ENCODE data around the gene EFEMP1. TPM values are rescaled to one million over a fixed set of nuclear protein-coding genes. Genes with fewer than 3 reads are reported as not detected.

The EFEMP1 gene
- total and polyA plus RNA-seq, 9 of the 15 experiments (the other 6 are each of a cell fraction or from before 2014, with no cell fraction given), result 0.05 to 6.2 (median 0.22) TPM

DNA sequence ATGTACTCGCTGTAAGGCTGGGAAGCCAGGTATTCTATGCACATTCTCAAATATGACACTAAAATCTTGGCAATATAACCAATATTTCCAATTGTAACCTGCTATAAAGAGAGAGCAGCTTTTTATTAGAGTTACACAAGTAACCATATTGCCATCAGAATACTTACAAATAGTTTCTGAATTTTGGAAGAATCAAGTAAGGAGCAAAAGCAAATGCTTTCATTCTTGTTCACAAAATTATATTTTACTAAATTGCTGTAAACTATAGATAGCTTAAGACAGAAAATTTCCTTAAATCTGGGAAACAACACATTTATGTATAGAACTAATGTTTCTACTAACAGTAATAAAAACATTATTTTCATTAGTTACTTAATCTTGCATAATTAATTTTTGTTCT lies 77.2 kb downstream of the EFEMP1 start (continued):
- TF ChIP-seq SRSF3 (IDR thresholded peaks at IDR 0.05; ENCODE audit: insufficient read depth, low read length) (no peak), ESRRA (IDR thresholded peaks at IDR 0.05; ENCODE audit: borderline replicate concordance, low read depth) (no peak), ZC3H4 (CRISPR knock-in tag; IDR thresholded peaks at IDR 0.05; ENCODE audit: borderline replicate concordance) (no peak), GTF2E2 (tag; IDR thresholded peaks at IDR 0.05) (no peak), NFIC (IDR thresholded peaks at IDR 0.05) (no peak), ETV5 (CRISPR knock-in tag; IDR thresholded peaks at IDR 0.05; ENCODE audit: low read depth) (no peak)

DNA sequence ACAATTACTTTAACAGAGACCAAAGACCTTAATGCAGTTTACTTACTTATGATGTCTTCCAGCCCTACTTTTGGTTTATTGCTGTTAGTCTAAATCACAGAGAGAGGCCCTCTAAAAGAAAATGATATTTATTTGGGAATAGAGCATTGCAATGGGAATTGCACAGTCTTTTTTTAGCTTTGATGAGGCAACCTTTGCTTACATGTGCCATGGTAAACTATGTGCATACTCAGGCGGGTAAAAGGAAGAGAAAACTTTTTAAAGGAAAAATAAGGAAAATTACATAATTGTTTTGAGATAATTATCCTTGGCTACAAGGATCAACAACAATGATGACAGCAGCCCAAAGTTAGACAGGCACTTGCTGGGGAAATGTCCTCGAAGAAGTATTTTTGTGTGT lies 78.6 kb downstream of the EFEMP1 start:
- Histone ChIP-seq H3K9me1 (ENCODE audit: control insufficient read depth, insufficient read depth, low read length) (no peaks in the 10 kb centered on the region), H3K27me3 (ENCODE audit: control insufficient read depth in 2 of 2, insufficient read depth in 2 of 2, low read length in 2 of 2) (no peaks in the 10 kb centered on the region), H3K4me2 (ENCODE audit: insufficient read depth, low read length) (no peak overlapping the region), H3K36me3 (ENCODE audit: control insufficient read depth, insufficient read depth, low read length) (no peaks in the 10 kb centered on the region), H4K20me1 (replicated peaks; ENCODE audit: control insufficient read depth, insufficient read depth, low read length) (no peaks in the 10 kb centered on the region), H3K27ac (ENCODE audit: extremely low read depth, low read depth, low read length) (no peak overlapping the region), H2AFZ (ENCODE audit: low read depth, low read length) (no peak overlapping the region), H3K4me1 (replicated peaks in 1 of 2; ENCODE audit: control insufficient read depth in 2 of 2, insufficient read depth in 2 of 2, low read length in 2 of 2) (peaks cover 0 to 6% of the 10 kb centered on the region in 2 experiments; a peak in 1 of 5 replicates), H3K9ac (ENCODE audit: insufficient read depth in 1 of 2, low read depth in 2 of 2, low read length in 2 of 2) (no peak overlapping the region), H3K79me2 (ENCODE audit: control insufficient read depth, insufficient read depth, low read length) (no peaks in the 10 kb centered on the region), H3K4me3 (no peak overlapping the region), H3K9me3 (replicated peaks; ENCODE audit: control insufficient read depth, insufficient read depth, low read depth, low read length) (no peaks in the 10 kb centered on the region)
- WGBS (ENCODE audit: insufficient coverage, low coverage, missing lambda C conversion rate), result 10% methylated on average over 2 of the region's 2 CpGs
- intact Hi-C loops (cut with micrococcal nuclease), result no loop called here
- no peak for ATAC-seq
- CTCF ChIA-PET (ENCODE audit: low intra/inter-chr PET ratio), result no interaction called here
- no peak for DNase-seq (ENCODE audit: extremely low read depth in 1 of 4, low spot score in 3 of 4)
- no TSS peak for BruUV-seq (replicated peaks)
- no peak for FAIRE-seq
- in situ Hi-C loops (cut with MboI), result no loop called here
- POLR2A ChIA-PET, result interaction anchor here (0.6 kb wide), 1 partner anchor 10 kb away, joined by 4 read pairs; no protein-coding TSS in a partner anchor
- no peak for TF ChIP-seq FOSL1 (tag; conservative IDR thresholded peaks at IDR 0.05)
- TF ChIP-seq, protein P1, sequence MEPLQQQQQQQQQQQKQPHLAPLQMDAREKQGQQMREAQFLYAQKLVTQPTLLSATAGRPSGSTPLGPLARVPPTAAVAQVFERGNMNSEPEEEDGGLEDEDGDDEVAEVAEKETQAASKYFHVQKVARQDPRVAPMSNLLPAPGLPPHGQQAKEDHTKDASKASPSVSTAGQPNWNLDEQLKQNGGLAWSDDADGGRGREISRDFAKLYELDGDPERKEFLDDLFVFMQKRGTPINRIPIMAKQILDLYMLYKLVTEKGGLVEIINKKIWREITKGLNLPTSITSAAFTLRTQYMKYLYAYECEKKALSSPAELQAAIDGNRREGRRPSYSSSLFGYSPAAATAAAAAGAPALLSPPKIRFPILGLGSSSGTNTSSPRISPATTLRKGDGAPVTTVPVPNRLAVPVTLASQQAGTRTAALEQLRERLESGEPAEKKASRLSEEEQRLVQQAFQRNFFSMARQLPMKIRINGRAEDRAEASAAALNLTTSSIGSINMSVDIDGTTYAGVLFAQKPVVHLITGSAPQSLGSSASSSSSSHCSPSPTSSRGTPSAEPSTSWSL (CRISPR knock-in tag; IDR thresholded peaks at IDR 0.05; ENCODE audit: borderline replicate concordance), result no peak
- TF ChIP-seq, protein P2, sequence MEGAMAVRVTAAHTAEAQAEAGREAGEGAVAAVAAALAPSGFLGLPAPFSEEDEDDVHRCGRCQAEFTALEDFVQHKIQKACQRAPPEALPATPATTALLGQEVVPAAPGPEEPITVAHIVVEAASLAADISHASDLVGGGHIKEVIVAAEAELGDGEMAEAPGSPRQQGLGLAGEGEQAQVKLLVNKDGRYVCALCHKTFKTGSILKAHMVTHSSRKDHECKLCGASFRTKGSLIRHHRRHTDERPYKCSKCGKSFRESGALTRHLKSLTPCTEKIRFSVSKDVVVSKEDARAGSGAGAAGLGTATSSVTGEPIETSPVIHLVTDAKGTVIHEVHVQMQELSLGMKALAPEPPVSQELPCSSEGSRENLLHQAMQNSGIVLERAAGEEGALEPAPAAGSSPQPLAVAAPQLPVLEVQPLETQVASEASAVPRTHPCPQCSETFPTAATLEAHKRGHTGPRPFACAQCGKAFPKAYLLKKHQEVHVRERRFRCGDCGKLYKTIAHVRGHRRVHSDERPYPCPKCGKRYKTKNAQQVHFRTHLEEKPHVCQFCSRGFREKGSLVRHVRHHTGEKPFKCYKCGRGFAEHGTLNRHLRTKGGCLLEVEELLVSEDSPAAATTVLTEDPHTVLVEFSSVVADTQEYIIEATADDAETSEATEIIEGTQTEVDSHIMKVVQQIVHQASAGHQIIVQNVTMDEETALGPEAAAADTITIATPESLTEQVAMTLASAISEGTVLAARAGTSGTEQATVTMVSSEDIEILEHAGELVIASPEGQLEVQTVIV (CRISPR knock-in tag; IDR thresholded peaks at IDR 0.05; ENCODE audit: borderline replicate concordance), result no peak
- TF ChIP-seq TAL1 (IDR thresholded peaks at IDR 0.05), result no peak
- TF ChIP-seq U2AF2 (optimal IDR thresholded peaks at IDR 0.05; ENCODE audit: low read depth, low read length), result no peak
- no peak for TF ChIP-seq ZNF444 (CRISPR knock-in tag; IDR thresholded peaks at IDR 0.05)
- no peak for TF ChIP-seq MIER1 (IDR thresholded peaks at IDR 0.05; ENCODE audit: low read depth)
- no peak for TF ChIP-seq SMARCA4 (IDR thresholded peaks at IDR 0.05)
- TF ChIP-seq DMBX1 (CRISPR knock-in tag; IDR thresholded peaks at IDR 0.05; ENCODE audit: borderline replicate concordance), result no peak
- no peak for TF ChIP-seq KLF1 (tag; IDR thresholded peaks at IDR 0.05)
- TF ChIP-seq, protein P3, sequence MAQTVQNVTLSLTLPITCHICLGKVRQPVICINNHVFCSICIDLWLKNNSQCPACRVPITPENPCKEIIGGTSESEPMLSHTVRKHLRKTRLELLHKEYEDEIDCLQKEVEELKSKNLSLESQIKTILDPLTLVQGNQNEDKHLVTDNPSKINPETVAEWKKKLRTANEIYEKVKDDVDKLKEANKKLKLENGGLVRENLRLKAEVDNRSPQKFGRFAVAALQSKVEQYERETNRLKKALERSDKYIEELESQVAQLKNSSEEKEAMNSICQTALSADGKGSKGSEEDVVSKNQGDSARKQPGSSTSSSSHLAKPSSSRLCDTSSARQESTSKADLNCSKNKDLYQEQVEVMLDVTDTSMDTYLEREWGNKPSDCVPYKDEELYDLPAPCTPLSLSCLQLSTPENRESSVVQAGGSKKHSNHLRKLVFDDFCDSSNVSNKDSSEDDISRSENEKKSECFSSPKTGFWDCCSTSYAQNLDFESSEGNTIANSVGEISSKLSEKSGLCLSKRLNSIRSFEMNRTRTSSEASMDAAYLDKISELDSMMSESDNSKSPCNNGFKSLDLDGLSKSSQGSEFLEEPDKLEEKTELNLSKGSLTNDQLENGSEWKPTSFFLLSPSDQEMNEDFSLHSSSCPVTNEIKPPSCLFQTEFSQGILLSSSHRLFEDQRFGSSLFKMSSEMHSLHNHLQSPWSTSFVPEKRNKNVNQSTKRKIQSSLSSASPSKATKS (CRISPR knock-in tag; IDR thresholded peaks at IDR 0.05), result no peak

All from K562 (cell line).